Adrenal gland (tissue), 12 donors: ENCODE results near the gene C1QBP. TPM values are rescaled to one million over a fixed set of nuclear protein-coding genes. Genes with fewer than 3 reads are reported as not detected.
A peak's percentile ranks its signal among the peaks of the same experiment; 100 is the strongest.

Experiments
- DNase-seq, 7 donors: peaks; one replicate each; pipeline ENCODE4 v3.0.0-alpha.2; 2019 to 2020
- H3K27ac ChIP-seq, 5 donors: fragments of 200-600 bp; sonication (generic) in 4 of 5; 1 replicate in 3 of 5; 2 replicates in 2 of 5; pipeline versions ENCODE4 v1.5.1 to v1.8.0; 2016 to 2020; ENCODE audit warnings: mild to moderate bottlenecking in 1 of 5
- H3K27me3 ChIP-seq: fragments of 200-600 bp; 2 replicates; pipeline ENCODE4 v1.8.0; 2021
- H3K36me3 ChIP-seq, 2 donors: fragments of 200-600 bp; replicated peaks in 1 of 2; 1 replicate in 1 of 2; 2 replicates in 1 of 2; pipeline versions ENCODE4 v1.5.1 to v1.8.0; 2018 to 2022
- H3K4me1 ChIP-seq, 2 donors: fragments of 200-600 bp; replicated peaks in 1 of 2; 1 replicate in 1 of 2; 2 replicates in 1 of 2; pipeline versions ENCODE4 v1.5.1 to v1.8.0; 2018 to 2021
- H3K4me3 ChIP-seq, 4 donors: fragments of 200-600 bp; sonication (generic) in 3 of 4; one replicate each; pipeline ENCODE4 v1.5.1; 2016 to 2018
- H3K9me3 ChIP-seq, 3 donors: fragments of 200-600 bp; sonication (generic) in 1 of 3; replicated peaks in 1 of 3; 1 replicate in 2 of 3; 2 replicates in 1 of 3; pipeline versions ENCODE4 v1.5.1 to v1.8.0; 2016 to 2021
- CTCF ChIP-seq, 6 experiments: fragments of 450-650 bp in 4 of 6; fragments of 200-600 bp in 2 of 6; sonication (generic) in 1 of 6; IDR thresholded peaks; 1 replicate in 5 of 6; 2 replicates in 1 of 6; pipeline versions ENCODE4 v1.5.1 to v1.8.0; 2016 to 2021; ENCODE audit warnings: antibody characterized with exemption in 6 of 6, mild to moderate bottlenecking in 2 of 6, moderate library complexity in 1 of 6
- POLR2A ChIP-seq, 2 donors: fragments of 450-650 bp; IDR thresholded peaks; one replicate each; pipeline ENCODE4 v1.6.1; 2017; ENCODE audit warnings: antibody characterized with exemption in 2 of 2, mild to moderate bottlenecking in 2 of 2, moderate library complexity in 1 of 2
- WGBS, 4 donors: extraction: QIAGEN DNeasy Blood & Tissue Kit in 2 of 4; methylation state at CpG; one replicate each; pipeline versions ENCODE4 v1.1.5 to v1.1.7; 2013 to 2017; 5-methylcytosine and 5-hydroxymethylcytosine counted together
- intact Hi-C, 2 donors: fragments of 100-400 bp; cut with DNase I; formaldehyde crosslinking; loops; one replicate each; pipeline versions ENCODE4 v1.14.1 to v1.15.0; 2022 to 2023
- polyA plus RNA-seq, 3 donors: library from polyadenylated mRNA; stranded (reverse); fragments of 200-250 nt in 2 of 3; fragments of 350-450 nt in 1 of 3; fragmentation: Illumina TruSeq in 1 of 3; extraction: RNeasy Lipid Tissue Mini Kit (QIAGEN cat#74804) in 1 of 3; gene quantifications; one replicate each; pipeline ENCODE4 v1.2.3, GENCODE V29; 2013 to 2014
- total RNA-seq, 9 donors: library from RNA; depleted of rRNA in 4 of 9; stranded (reverse); fragments of >200 nt in 4 of 9; fragments of 120-200 nt in 1 of 9; fragmentation: NEBNext Ultra II Directional in 1 of 9; extraction: Animal tissue kit (Norgen Biotek cat#: 25700) in 1 of 9; gene quantifications; one replicate each; pipeline versions ENCODE4 v1.1.0 to v1.2.4, GENCODE V29; 2013 to 2023
- donor health status: healthy with polysubstance abuse.
- donor health status: Bipolar disorder and iron deficiency.
- donor health status: DM: yes; HTN: yes; CAD: no.
- donor health status: DM: no; HTN: no; CAD: no.
- donor health status: DM: no; HTN: no; CAD: no.
- donor health status: DM: yes; HTN: yes; CAD: no.

The C1QBP gene
- total and polyA plus RNA-seq, 12 donors, result 53.5 to 420 (median 172) TPM

GRCh38 chr17:5413682-5414081 lies 25.3 kb downstream of the C1QBP start:
- intact Hi-C loops, result no loop called here
- H3K4me3 ChIP-seq, result no peak overlapping the region
- peaks cover 14 to 33% of the 10 kb centered on the region in 2 donors for H3K4me1 ChIP-seq
- no peaks in the 10 kb centered on the region for H3K9me3 ChIP-seq
- H3K36me3 ChIP-seq, result peaks cover 0 to 47% of the 10 kb centered on the region in 2 donors
- no peaks in the 10 kb centered on the region for H3K27me3 ChIP-seq
- DNase-seq, result no peak
- TF ChIP-seq POLR2A (IDR thresholded peaks at IDR 0.05) (no peak), CTCF (IDR thresholded peaks at IDR 0.05) (no peak)
- 28 to 48% (median 45%) methylated on average over 4 of the region's 4 CpGs for WGBS, 4 donors
- peak overlapping the region in 1 of 5 donors; percentile 49 for H3K27ac ChIP-seq

- TF ChIP-seq POLR2A (IDR thresholded peaks at IDR 0.05), result no peak
- no peak for TF ChIP-seq CTCF (IDR thresholded peaks at IDR 0.05)
- DNase-seq, result no peak
- H3K27ac ChIP-seq, result no peak overlapping the region
- H3K36me3 ChIP-seq, result peaks cover 0 to 76% of the 10 kb centered on the region in 2 donors
- WGBS, 4 donors, result 92 to 96% (median 95%) methylated on average over 7 of the region's 7 CpGs
- H3K9me3 ChIP-seq, result no peaks in the 10 kb centered on the region
- intact Hi-C loops, result no loop called here
- no peaks in the 10 kb centered on the region for H3K27me3 ChIP-seq
- H3K4me3 ChIP-seq, result no peak overlapping the region
- H3K4me1 ChIP-seq, result peaks cover 3 to 11% of the 10 kb centered on the region in 2 donors
These were observed 28.2 kb downstream of the C1QBP start for GRCh38 chr17:5410594-5411272.

GRCh38 chr17:5408186-5408585 lies 30.8 kb downstream of the C1QBP start:
- intact Hi-C loops, result no loop called here
- no peak overlapping the region for H3K27ac ChIP-seq
- no peaks in the 10 kb centered on the region for H3K4me1 ChIP-seq
- H3K4me3 ChIP-seq, result no peak overlapping the region
- H3K9me3 ChIP-seq, result no peaks in the 10 kb centered on the region
- DNase-seq, result no peak
- peaks cover 0 to 88% of the 10 kb centered on the region in 2 donors for H3K36me3 ChIP-seq
- WGBS, 4 donors, result 82 to 85% (median 82%) methylated on average over 5 of the region's 5 CpGs
- H3K27me3 ChIP-seq, result no peaks in the 10 kb centered on the region
- TF ChIP-seq CTCF (IDR thresholded peaks at IDR 0.05), result no peak
- no peak for TF ChIP-seq POLR2A (IDR thresholded peaks at IDR 0.05)

- no peak for DNase-seq
- no peak overlapping the region for H3K27ac ChIP-seq
- H3K27me3 ChIP-seq, result no peaks in the 10 kb centered on the region
- no peaks in the 10 kb centered on the region for H3K9me3 ChIP-seq
- H3K36me3 ChIP-seq, result peaks cover 0 to 95% of the 10 kb centered on the region in 2 donors
- intact Hi-C loops, result no loop called here
- H3K4me3 ChIP-seq, result no peak overlapping the region
- WGBS, 4 donors, result 87 to 92% (median 87%) methylated on average over 4 of the region's 4 CpGs
- no peaks in the 10 kb centered on the region for H3K4me1 ChIP-seq
- TF ChIP-seq CTCF (IDR thresholded peaks at IDR 0.05) (no peak), POLR2A (IDR thresholded peaks at IDR 0.05) (no peak)
These were observed 33.6 kb downstream of the C1QBP start for GRCh38 chr17:5405400-5405799.
